Upper lobe of right lung (tissue), 1 donor: ENCODE data around the gene IL23R. TPM values are rescaled to one million over a fixed set of nuclear protein-coding genes. Genes with fewer than 3 reads are reported as not detected.
"Not testable (repeated sequence)": the region's sequence is repeated elsewhere in the genome, so short reads cannot be mapped to it uniquely, and the experiment has no call there.

Experiments used
- ATAC-seq: fragments of 200-7000 bp; cut with Tn5 transposase; one replicate; pipeline ENCODE4 v1.9.1; 2020; ENCODE audit warnings: mild to moderate bottlenecking, moderate library complexity
- DNase-seq: peaks from one replicate; pipeline ENCODE4 v3.0.0-alpha.2; 2020
- H3K27ac ChIP-seq: fragments of 200-600 bp; one replicate; pipeline ENCODE4 v1.8.0; 2022
- H3K27me3 ChIP-seq: fragments of 200-600 bp; one replicate; pipeline ENCODE4 v1.8.0; 2022; ENCODE audit warnings: mild to moderate bottlenecking
- H3K36me3 ChIP-seq: fragments of 200-600 bp; one replicate; pipeline ENCODE4 v1.8.0; 2022
- H3K4me1 ChIP-seq: fragments of 200-600 bp; one replicate; pipeline ENCODE4 v1.8.0; 2022
- H3K4me3 ChIP-seq: fragments of 200-600 bp; one replicate; pipeline ENCODE4 v1.8.0; 2022; ENCODE audit warnings: mild to moderate bottlenecking
- H3K9me3 ChIP-seq: fragments of 200-600 bp; one replicate; pipeline ENCODE4 v1.8.0; 2022
- intact Hi-C: fragments of 100-400 bp; cut with DNase I; formaldehyde crosslinking; loops from one replicate; pipeline ENCODE4 v1.11.0; 2022
- total RNA-seq: library from RNA; stranded (reverse); fragmentation: NEBNext Ultra II Directional; extraction: Animal tissue kit (Norgen Biotek cat#: 25700); gene quantifications from one replicate; pipeline ENCODE4 v1.2.1, GENCODE V29; 2021
- TF ChIP-seq, protein P1 (sequence below): fragments of 200-600 bp; IDR thresholded peaks from one replicate; pipeline ENCODE4 v1.8.0; 2022; ENCODE audit warnings: antibody characterized with exemption
- donor health status: DM: no; HTN: yes; CAD: no; lungs with severe emphysema.

IL23R gene
- total RNA-seq, 1 donor from 2014 or later: 0.20 TPM

DNA sequence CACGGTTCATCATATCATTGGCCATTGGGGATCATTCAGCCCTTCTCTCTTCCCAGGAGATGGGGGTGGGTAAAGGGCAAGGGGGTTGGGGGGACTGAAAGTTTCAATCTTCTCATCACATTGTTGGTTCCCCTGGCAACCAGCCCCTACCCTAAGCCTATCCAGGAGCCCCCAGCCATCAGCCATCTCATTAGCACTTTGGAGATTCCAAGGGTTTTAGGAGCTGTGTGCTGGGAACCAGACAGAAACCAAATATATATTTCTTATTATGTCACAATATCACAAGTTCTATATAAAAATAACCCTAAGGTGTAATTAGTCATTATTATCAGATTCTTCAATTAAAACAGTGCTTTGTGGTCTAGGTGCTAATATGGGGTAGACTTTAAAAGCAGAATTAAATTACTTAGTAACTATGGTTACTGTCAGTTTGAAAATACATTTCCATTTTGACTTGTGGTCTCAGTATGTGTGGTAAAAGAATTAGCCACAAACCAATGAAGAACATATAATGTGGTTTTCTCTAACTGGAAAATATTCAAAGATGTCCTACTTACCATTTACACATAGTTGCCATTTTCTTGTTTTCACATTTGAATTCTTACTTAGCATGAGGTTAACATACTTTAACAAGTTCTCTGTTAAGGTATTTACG is 28.1 kb downstream of the IL23R start:
- no peak for DNase-seq
- intact Hi-C loops: no loop called here
- no peaks in the 10 kb centered on the region for H3K27me3 ChIP-seq
- no peaks in the 10 kb centered on the region for H3K9me3 ChIP-seq
- no peaks in the 10 kb centered on the region for H3K4me1 ChIP-seq
- H3K27ac ChIP-seq: no peak overlapping the region
- H3K36me3 ChIP-seq: no peaks in the 10 kb centered on the region
- H3K4me3 ChIP-seq: no peak overlapping the region
- ATAC-seq: no peak
- TF ChIP-seq, protein P1, sequence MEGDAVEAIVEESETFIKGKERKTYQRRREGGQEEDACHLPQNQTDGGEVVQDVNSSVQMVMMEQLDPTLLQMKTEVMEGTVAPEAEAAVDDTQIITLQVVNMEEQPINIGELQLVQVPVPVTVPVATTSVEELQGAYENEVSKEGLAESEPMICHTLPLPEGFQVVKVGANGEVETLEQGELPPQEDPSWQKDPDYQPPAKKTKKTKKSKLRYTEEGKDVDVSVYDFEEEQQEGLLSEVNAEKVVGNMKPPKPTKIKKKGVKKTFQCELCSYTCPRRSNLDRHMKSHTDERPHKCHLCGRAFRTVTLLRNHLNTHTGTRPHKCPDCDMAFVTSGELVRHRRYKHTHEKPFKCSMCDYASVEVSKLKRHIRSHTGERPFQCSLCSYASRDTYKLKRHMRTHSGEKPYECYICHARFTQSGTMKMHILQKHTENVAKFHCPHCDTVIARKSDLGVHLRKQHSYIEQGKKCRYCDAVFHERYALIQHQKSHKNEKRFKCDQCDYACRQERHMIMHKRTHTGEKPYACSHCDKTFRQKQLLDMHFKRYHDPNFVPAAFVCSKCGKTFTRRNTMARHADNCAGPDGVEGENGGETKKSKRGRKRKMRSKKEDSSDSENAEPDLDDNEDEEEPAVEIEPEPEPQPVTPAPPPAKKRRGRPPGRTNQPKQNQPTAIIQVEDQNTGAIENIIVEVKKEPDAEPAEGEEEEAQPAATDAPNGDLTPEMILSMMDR: no peak

DNA sequence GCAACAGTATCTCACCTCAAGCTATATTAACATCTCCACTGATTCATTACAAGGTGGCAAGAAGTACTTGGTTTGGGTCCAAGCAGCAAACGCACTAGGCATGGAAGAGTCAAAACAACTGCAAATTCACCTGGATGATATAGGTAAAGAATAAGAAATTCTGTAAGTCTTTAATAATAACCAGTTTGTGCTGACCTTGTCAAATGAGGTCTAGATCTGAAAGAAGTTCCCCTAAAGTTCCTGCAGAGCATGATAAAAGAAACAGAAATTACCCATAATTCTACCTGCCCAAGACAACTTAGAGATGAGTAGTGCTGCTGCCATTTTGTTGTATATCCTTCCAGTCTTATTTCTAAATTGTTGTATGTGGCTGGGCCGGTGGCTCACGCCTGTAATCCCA is 34.5 kb downstream of the IL23R start:
- H3K4me1 ChIP-seq: no peaks in the 10 kb centered on the region
- no peak for DNase-seq
- TF ChIP-seq, protein P1: no peak
- H3K27me3 ChIP-seq: no peaks in the 10 kb centered on the region
- H3K27ac ChIP-seq: no peak overlapping the region
- H3K9me3 ChIP-seq: no peaks in the 10 kb centered on the region
- no peak overlapping the region for H3K4me3 ChIP-seq
- H3K36me3 ChIP-seq: no peaks in the 10 kb centered on the region
- no peak for ATAC-seq
- intact Hi-C loops: no loop called here

DNA sequence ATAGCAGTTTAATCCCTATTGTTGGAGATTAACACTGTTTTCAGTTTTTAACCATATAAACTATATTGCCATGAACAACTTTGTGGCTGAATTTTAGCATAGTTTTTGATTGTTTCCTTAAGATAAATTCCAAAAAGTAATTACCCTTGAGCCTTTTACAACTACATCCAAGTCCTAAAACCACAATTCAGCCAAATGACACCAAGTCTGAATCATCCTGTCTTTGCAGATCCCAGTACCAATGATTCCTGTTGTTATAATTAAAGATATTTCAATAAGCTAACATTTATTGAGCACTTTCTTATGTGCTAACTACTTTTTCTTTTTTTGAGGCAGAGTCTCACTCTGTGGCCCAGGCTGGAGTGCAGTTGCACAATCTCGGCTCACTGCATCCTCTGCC is 35.6 kb downstream of the IL23R start:
- Histone ChIP-seq H3K9me3 (no peaks in the 10 kb centered on the region), H3K4me1 (no peaks in the 10 kb centered on the region), H3K36me3 (no peaks in the 10 kb centered on the region), H3K27ac (no peak overlapping the region), H3K27me3 (no peaks in the 10 kb centered on the region), H3K4me3 (no peak overlapping the region)
- ATAC-seq: no peak
- TF ChIP-seq, protein P1: no peak
- no peak for DNase-seq
- intact Hi-C loops: no loop called here

DNA sequence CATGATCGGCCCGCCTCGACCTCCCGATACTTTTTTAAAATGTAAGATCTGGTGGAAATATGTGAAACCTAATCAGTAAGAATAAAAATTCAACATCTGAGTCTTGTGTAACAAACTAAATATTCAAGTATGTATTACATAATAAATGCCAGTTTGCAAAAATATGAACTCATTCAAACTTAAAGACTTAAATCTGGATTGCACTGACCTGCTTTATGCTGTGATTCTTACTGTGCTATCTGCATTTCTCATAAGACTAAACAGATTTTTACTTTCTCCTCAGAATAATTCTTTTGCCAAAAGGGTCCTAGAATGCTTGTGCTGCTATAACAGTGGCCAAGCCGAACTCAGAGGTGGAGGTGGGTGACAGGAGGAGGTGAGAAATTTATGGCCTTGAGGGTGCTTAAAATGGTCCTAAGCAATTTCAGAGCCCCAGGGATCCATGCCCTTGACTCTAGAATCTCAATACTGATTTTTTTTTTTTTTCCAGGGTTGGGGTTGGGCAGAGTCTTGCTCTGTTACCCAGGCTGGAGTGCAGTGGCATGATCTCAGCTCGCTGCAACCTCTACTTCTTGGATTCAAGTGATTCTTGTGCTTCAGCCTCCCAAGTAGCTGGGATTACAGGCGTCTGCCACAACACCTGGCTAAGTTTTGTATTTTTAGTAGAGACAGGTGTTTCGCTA is 38.2 kb downstream of the IL23R start:
- no peak overlapping the region for H3K4me3 ChIP-seq
- ATAC-seq (no peak), DNase-seq (no peak)
- no peaks in the 10 kb centered on the region for H3K4me1 ChIP-seq
- TF ChIP-seq, protein P1: no peak
- no peaks in the 10 kb centered on the region for H3K36me3 ChIP-seq
- H3K9me3 ChIP-seq: no peaks in the 10 kb centered on the region
- H3K27me3 ChIP-seq: no peaks in the 10 kb centered on the region
- H3K27ac ChIP-seq: no peak overlapping the region
- intact Hi-C loops: no loop called here

DNA sequence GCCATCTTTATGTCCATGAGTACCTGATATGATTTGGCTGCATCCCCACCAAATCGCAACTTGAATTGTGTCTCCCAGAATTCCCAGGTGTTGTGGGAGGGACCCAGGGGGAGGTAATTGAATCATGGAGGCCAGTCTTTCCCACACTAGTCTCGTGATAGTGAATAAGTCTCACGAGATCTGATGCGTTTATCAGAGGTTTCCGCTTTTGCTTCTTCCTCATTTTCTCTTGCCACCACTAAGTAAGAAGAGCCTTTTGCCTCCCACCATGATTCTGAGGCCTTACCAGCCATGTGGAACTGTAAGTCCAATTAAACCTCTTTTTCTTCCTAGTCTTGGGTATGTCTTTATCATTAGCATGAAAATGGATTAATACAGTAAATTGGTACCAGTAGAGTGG is 41.1 kb downstream of the IL23R start:
- H3K9me3 ChIP-seq, H3K4me1 ChIP-seq, H3K36me3 ChIP-seq, intact Hi-C loops, H3K4me3 ChIP-seq, DNase-seq, ATAC-seq, H3K27me3 ChIP-seq, H3K27ac ChIP-seq: not testable (repeated sequence)

DNA sequence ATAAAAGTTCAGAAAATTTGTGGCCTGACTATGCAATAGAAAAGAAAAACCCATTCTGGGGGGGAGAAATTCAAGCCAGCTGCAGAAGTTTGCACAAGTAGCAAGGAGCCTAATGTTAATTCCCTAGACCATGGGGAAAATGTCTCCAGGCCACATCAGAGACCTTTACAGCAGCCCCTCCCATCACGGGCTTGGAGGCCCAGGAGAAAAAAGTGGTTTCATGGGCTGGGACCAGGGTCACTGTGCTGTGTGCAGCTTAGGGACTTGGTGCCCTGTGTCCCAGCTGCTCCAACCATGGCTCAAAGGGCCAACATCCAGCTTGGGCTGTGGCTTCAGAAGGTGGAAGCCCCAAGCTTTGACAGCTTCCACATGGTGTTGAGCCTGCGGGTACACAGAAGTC is 42.0 kb downstream of the IL23R start:
- no peak for ATAC-seq
- TF ChIP-seq, protein P1: no peak
- intact Hi-C loops: no loop called here
- no peak for DNase-seq
- Histone ChIP-seq H3K9me3 (no peaks in the 10 kb centered on the region), H3K4me3 (no peak overlapping the region), H3K4me1 (no peaks in the 10 kb centered on the region), H3K27me3 (no peaks in the 10 kb centered on the region), H3K36me3 (no peaks in the 10 kb centered on the region), H3K27ac (no peak overlapping the region)
